ENCODE data around the gene PPIL4. TPM values are rescaled to one million over a fixed set of nuclear protein-coding genes. Genes with fewer than 3 reads are reported as not detected.

PPIL4 gene
- total and polyA plus RNA-seq, 8 donors, result 22.4 to 77.0 (median 63.5) TPM

- intact Hi-C loops (cut with DNase I), result no loop called here
- Histone ChIP-seq H3K27ac (no peak overlapping the region), H3K9me3 (no peaks in the 10 kb centered on the region), H3K27me3 (peaks cover 5 to 28% of the 10 kb centered on the region in 2 donors), H3K4me3 (no peak overlapping the region), H3K36me3 (no peaks in the 10 kb centered on the region), H3K4me1 (peaks cover 0 to 2% of the 10 kb centered on the region in 2 donors)
- no peak for ATAC-seq
- TF ChIP-seq CTCF (IDR thresholded peaks at IDR 0.05), result no peak
- DNase-seq, result no peak
These were observed 12.2 kb upstream of the PPIL4 start for GRCh38 chr6:149558029-149558428.

GRCh38 chr6:149551920-149552319, 6.1 kb upstream of the PPIL4 start:
- peaks cover 5 to 24% of the 10 kb centered on the region in 2 donors for H3K27me3 ChIP-seq
- no peak overlapping the region for H3K4me3 ChIP-seq
- ATAC-seq (no peak), DNase-seq (no peak)
- TF ChIP-seq CTCF (IDR thresholded peaks at IDR 0.05), result no peak
- intact Hi-C loops (cut with DNase I), result no loop called here
- no peaks in the 10 kb centered on the region for H3K36me3 ChIP-seq
- H3K27ac ChIP-seq, result no peak overlapping the region
- no peaks in the 10 kb centered on the region for H3K9me3 ChIP-seq
- peaks cover 0 to under 1% of the 10 kb centered on the region in 2 donors for H3K4me1 ChIP-seq

GRCh38 chr6:149545258-149545753, 537 bp downstream of the PPIL4 start:
- Histone ChIP-seq H3K4me1 (peaks cover 11 to 34% of the 10 kb centered on the region in 2 donors), H3K36me3 (peaks cover 0 to 6% of the 10 kb centered on the region in 2 donors), H3K4me3 (peak overlapping the region; percentile 80 to 91), H3K27ac (peak overlapping the region; percentile 94 to 96), H3K9me3 (no peaks in the 10 kb centered on the region), H3K27me3 (no peaks in the 10 kb centered on the region)
- DNase-seq (peak in 3 of 4 donors; percentile 43 to 85 (median 78)), ATAC-seq (peak; percentile 58)
- TF ChIP-seq CTCF (IDR thresholded peaks at IDR 0.05), result no peak
- intact Hi-C loops (cut with DNase I), result no loop called here

- Histone ChIP-seq H3K27ac (peak overlapping the region; percentile 94 to 96), H3K4me1 (peaks cover 11 to 34% of the 10 kb centered on the region in 2 donors), H3K27me3 (no peaks in the 10 kb centered on the region), H3K9me3 (no peaks in the 10 kb centered on the region), H3K4me3 (peak overlapping the region; percentile 80 to 91), H3K36me3 (peaks cover 3 to 11% of the 10 kb centered on the region in 2 donors)
- TF ChIP-seq CTCF (IDR thresholded peaks at IDR 0.05), result no peak
- no peak for DNase-seq
- peak; percentile 9 for ATAC-seq
- intact Hi-C loops (cut with DNase I), result no loop called here
These were observed 1.1 kb downstream of the PPIL4 start for GRCh38 chr6:149544646-149545257.

GRCh38 chr6:149541139-149541538, 4.7 kb downstream of the PPIL4 start:
- Histone ChIP-seq H3K9me3 (no peaks in the 10 kb centered on the region), H3K4me1 (peaks cover 6 to 27% of the 10 kb centered on the region in 2 donors), H3K27me3 (no peaks in the 10 kb centered on the region), H3K4me3 (no peak overlapping the region), H3K27ac (no peak overlapping the region), H3K36me3 (peaks cover 3 to 48% of the 10 kb centered on the region in 2 donors)
- DNase-seq, result no peak
- no peak for ATAC-seq
- no peak for TF ChIP-seq CTCF (IDR thresholded peaks at IDR 0.05)
- intact Hi-C loops (cut with DNase I), result no loop called here

Measured in left lung (tissue), 10 donors.